Activated T-cell treated with anti-CD3 and anti-CD28 coated beads, Interleukin-2, amount 50 U/mL, for 4 hours (primary cell): ENCODE measurements around the gene MID1IP1. TPM values are rescaled to one million over a fixed set of nuclear protein-coding genes. Genes with fewer than 3 reads are reported as not detected.
A peak's percentile ranks its signal among the peaks of the same experiment; 100 is the strongest.

ENCODE experiments used
- ATAC-seq, 2 donors: fragments of 200-7000 bp; cut with Tn5 transposase; one replicate each; pipeline ENCODE4 v1.10.0; 2021
- DNase-seq: peaks from one replicate; pipeline ENCODE4 v3.0.0-alpha.2; 2020
- H3K27me3 Mint-ChIP-seq: one replicate; pipeline ENCODE4 v1.8.0; 2021; ENCODE audit warnings: low read depth, mixed read lengths
- H3K36me3 Mint-ChIP-seq: one replicate; pipeline ENCODE4 v1.8.0; 2022; ENCODE audit warnings: mixed read lengths; ENCODE audit not compliant: insufficient read depth
- H3K4me1 Mint-ChIP-seq: one replicate; pipeline ENCODE4 v1.8.0; 2021; ENCODE audit warnings: low read depth, mixed read lengths
- H3K4me3 Mint-ChIP-seq: one replicate; pipeline ENCODE4 v1.8.0; 2021; ENCODE audit warnings: mild to moderate bottlenecking, moderate library complexity, mixed read lengths
- H3K9me3 Mint-ChIP-seq: one replicate; pipeline ENCODE4 v1.8.0; 2021; ENCODE audit warnings: mixed read lengths
- total RNA-seq, 3 donors: library from RNA; stranded (reverse); gene quantifications; one replicate each; pipeline ENCODE4 v1.2.1, GENCODE V29; 2021

Gene MID1IP1
- total RNA-seq, 3 donors from 2014 or later = 57.6 to 72.0 (median 65.1) TPM

- Mint-ChIP-seq H3K27me3 (no peaks in the 10 kb centered on the region), H3K4me1 (peaks cover 42% of the 10 kb centered on the region), H3K9me3 (no peaks in the 10 kb centered on the region), H3K4me3 (peak overlapping the region; percentile 92), H3K36me3 (peaks cover 5% of the 10 kb centered on the region)
- ATAC-seq = no peak
- DNase-seq = peak; percentile 23
Observed at GRCh38 chrX:38804682-38805431, 3.6 kb downstream of the MID1IP1 start.

- peak; percentile 47 to 49 for ATAC-seq
- Mint-ChIP-seq H3K4me1 (peaks cover 45% of the 10 kb centered on the region), H3K4me3 (peak overlapping the region; percentile 92), H3K36me3 (peaks cover 5% of the 10 kb centered on the region), H3K27me3 (no peaks in the 10 kb centered on the region), H3K9me3 (no peaks in the 10 kb centered on the region)
- DNase-seq = peak; percentile 52
Observed at GRCh38 chrX:38805432-38806389, 4.5 kb downstream of the MID1IP1 start.

GRCh38 chrX:38806875-38807621 lies 5.8 kb downstream of the MID1IP1 start:
- ATAC-seq (no peak), DNase-seq (no peak)
- no peaks in the 10 kb centered on the region for H3K9me3 Mint-ChIP-seq
- no peaks in the 10 kb centered on the region for H3K27me3 Mint-ChIP-seq
- H3K4me3 Mint-ChIP-seq = peak overlapping the region; percentile 92
- peaks cover 49% of the 10 kb centered on the region for H3K4me1 Mint-ChIP-seq
- H3K36me3 Mint-ChIP-seq = peaks cover 5% of the 10 kb centered on the region

DNA sequence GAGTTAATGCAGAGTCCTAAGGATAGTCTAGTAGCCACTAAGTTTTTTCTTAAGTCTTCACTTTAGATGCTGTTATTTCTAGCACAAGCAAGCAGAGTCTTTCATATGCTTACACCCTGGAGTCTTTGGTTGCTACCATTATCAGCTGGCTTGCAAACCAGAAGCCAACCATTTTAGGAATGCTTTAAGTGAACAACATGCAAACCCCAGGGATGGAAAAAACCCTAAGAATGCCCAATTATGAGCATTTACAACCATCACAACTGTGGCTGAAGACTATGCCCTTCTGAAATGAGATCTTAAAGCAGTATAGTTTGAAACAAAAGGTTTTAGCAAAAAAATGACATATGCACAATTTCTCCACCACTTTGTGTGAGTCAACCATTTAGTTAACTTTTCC lies 6.6 kb downstream of the MID1IP1 start:
- Mint-ChIP-seq H3K36me3 (peaks cover 5% of the 10 kb centered on the region), H3K27me3 (no peaks in the 10 kb centered on the region), H3K9me3 (no peaks in the 10 kb centered on the region), H3K4me1 (peaks cover 54% of the 10 kb centered on the region), H3K4me3 (no peak overlapping the region)
- ATAC-seq = no peak
- no peak for DNase-seq

- Mint-ChIP-seq H3K36me3 (no peaks in the 10 kb centered on the region), H3K27me3 (no peaks in the 10 kb centered on the region), H3K4me3 (peak overlapping the region; percentile 45), H3K9me3 (no peaks in the 10 kb centered on the region), H3K4me1 (peaks cover 52% of the 10 kb centered on the region)
- ATAC-seq (peak; percentile 65 to 81), DNase-seq (no peak)
Observed at GRCh38 chrX:38811515-38812243, 10.4 kb downstream of the MID1IP1 start.

GRCh38 chrX:38816155-38816554 lies 14.9 kb downstream of the MID1IP1 start:
- DNase-seq = no peak
- H3K4me3 Mint-ChIP-seq = no peak overlapping the region

GRCh38 chrX:38817004-38817703 lies 15.9 kb downstream of the MID1IP1 start:
- H3K36me3 Mint-ChIP-seq = no peaks in the 10 kb centered on the region
- peak in 1 of 2 donors; percentile 39 for ATAC-seq
- no peak overlapping the region for H3K4me3 Mint-ChIP-seq
- H3K9me3 Mint-ChIP-seq = no peaks in the 10 kb centered on the region
- DNase-seq = no peak
- H3K4me1 Mint-ChIP-seq = peaks cover 11% of the 10 kb centered on the region
- H3K27me3 Mint-ChIP-seq = no peaks in the 10 kb centered on the region

More at GRCh38 chrX:38816155-38816554, 14.9 kb downstream of the MID1IP1 start:
- H3K9me3 Mint-ChIP-seq = no peaks in the 10 kb centered on the region
- peak; percentile 38 to 47 for ATAC-seq
- no peaks in the 10 kb centered on the region for H3K27me3 Mint-ChIP-seq
- peaks cover 21% of the 10 kb centered on the region for H3K4me1 Mint-ChIP-seq
- H3K36me3 Mint-ChIP-seq = no peaks in the 10 kb centered on the region

DNA sequence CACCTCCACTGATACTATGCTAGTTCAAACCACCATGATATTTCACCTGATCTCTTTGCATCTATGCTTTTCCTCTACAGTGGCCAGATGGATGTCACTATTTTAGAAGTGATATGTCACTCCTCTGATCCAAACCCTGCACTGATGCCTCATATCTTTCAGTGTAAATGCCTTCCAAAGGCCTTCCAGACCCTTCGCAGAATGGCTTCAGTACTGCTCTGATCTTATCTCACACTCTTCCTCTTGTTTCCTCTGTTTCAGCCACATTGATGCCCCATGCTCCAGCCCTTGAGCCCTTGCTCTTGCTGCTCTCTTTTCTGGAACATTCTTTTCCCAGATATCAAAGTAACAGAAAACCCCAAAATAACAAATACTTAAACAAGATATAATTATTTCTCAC lies 17.9 kb downstream of the MID1IP1 start:
- Mint-ChIP-seq H3K9me3 (no peaks in the 10 kb centered on the region), H3K27me3 (no peaks in the 10 kb centered on the region), H3K4me1 (no peaks in the 10 kb centered on the region), H3K4me3 (no peak overlapping the region), H3K36me3 (no peaks in the 10 kb centered on the region)
- DNase-seq (no peak), ATAC-seq (no peak)

GRCh38 chrX:38819709-38820108 lies 18.4 kb downstream of the MID1IP1 start:
- ATAC-seq (no peak), DNase-seq (no peak)
- H3K4me3 Mint-ChIP-seq = no peak overlapping the region
- H3K36me3 Mint-ChIP-seq = no peaks in the 10 kb centered on the region
- H3K9me3 Mint-ChIP-seq = no peaks in the 10 kb centered on the region
- no peaks in the 10 kb centered on the region for H3K27me3 Mint-ChIP-seq
- H3K4me1 Mint-ChIP-seq = no peaks in the 10 kb centered on the region

DNA sequence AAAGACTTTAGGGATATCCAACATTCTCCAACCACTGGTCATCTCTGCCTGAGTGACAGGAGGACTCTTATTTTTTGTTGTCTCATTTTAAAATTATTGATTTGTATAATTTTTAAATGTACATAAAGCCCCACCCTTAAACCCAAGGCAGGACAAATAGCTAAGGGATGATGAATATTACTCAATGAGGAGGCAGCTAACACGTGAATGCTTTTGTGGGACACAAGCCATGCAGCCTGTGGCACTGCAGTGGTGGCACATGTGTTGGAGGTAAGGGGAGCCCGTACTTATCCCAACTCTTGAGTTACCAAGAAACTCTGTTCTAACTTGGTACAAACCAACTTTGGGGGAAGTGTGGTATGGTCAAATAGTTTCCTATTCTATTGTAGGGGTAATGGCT lies 19.5 kb downstream of the MID1IP1 start:
- no peaks in the 10 kb centered on the region for H3K4me1 Mint-ChIP-seq
- H3K4me3 Mint-ChIP-seq = no peak overlapping the region
- no peaks in the 10 kb centered on the region for H3K27me3 Mint-ChIP-seq
- no peak for ATAC-seq
- no peak for DNase-seq
- H3K36me3 Mint-ChIP-seq = no peaks in the 10 kb centered on the region
- H3K9me3 Mint-ChIP-seq = no peaks in the 10 kb centered on the region

DNA sequence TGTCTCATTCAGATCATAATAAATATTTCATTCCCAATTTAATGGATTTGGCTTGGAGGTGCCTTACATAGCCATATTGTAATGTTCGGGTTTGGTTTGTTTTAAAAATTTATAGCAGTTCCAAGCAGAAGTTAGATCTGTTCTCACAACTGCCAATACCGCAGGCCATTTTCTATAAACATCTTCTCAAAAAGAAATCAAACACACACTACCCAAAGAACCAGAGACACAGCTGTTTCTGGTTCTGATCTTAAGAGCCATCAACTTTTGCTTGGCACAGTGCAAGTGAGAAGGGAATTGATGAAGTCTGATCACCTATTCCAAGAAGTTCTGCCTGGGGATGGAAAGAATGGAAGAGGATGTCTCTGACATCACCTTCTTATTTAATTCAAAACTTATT lies 22.9 kb downstream of the MID1IP1 start:
- H3K4me1 Mint-ChIP-seq = no peaks in the 10 kb centered on the region
- H3K36me3 Mint-ChIP-seq = no peaks in the 10 kb centered on the region

DNA sequence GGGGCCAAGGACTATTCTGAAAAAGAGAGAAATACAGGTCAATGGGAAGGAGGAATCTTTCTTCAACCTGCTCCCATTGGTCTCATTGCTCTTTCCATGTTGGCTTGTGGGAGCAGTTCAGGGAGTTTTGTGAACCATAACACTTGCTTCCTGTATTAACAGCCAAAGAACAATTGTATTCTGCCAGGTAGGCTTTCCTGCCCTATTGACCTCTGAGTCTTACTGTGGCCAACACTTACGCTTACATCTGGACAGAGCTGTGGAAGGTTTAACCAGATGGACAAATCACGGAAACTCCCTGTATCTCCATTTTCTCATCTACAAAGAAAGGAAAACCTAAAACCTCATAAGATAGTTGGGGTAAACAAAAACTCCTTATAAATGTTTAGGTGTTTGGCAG lies 30.7 kb downstream of the MID1IP1 start:
- no peaks in the 10 kb centered on the region for H3K27me3 Mint-ChIP-seq
- DNase-seq (no peak), ATAC-seq (no peak)
- H3K9me3 Mint-ChIP-seq = no peaks in the 10 kb centered on the region
- no peak overlapping the region for H3K4me3 Mint-ChIP-seq
- no peaks in the 10 kb centered on the region for H3K36me3 Mint-ChIP-seq
- H3K4me1 Mint-ChIP-seq = peaks cover 2% of the 10 kb centered on the region

More for the DNA sequence above, 22.9 kb downstream of the MID1IP1 start:
- no peaks in the 10 kb centered on the region for H3K27me3 Mint-ChIP-seq
- DNase-seq = no peak
- no peak for ATAC-seq
- no peaks in the 10 kb centered on the region for H3K9me3 Mint-ChIP-seq
- no peak overlapping the region for H3K4me3 Mint-ChIP-seq

- Mint-ChIP-seq H3K4me3 (no peak overlapping the region), H3K9me3 (no peaks in the 10 kb centered on the region), H3K36me3 (no peaks in the 10 kb centered on the region), H3K27me3 (no peaks in the 10 kb centered on the region), H3K4me1 (peaks cover 2% of the 10 kb centered on the region)
- DNase-seq (no peak), ATAC-seq (no peak)
Observed at GRCh38 chrX:38837389-38837788, 36.1 kb downstream of the MID1IP1 start.
